Left cardiac atrium (tissue), 4 donors: ENCODE results near the gene VDR. TPM values are rescaled to one million over a fixed set of nuclear protein-coding genes. Genes with fewer than 3 reads are reported as not detected.
"Not testable (repeated sequence)": the region's sequence is repeated elsewhere in the genome, so short reads cannot be mapped to it uniquely, and the experiment has no call there.

Source experiments
- ATAC-seq, 2 donors: fragments of 200-7000 bp; cut with Tn5 transposase; one replicate each; pipeline ENCODE4 v1.9.1; 2020; ENCODE audit warnings: mild to moderate bottlenecking in 2 of 2, moderate library complexity in 2 of 2
- DNase-seq: peaks from one replicate; pipeline ENCODE4 v3.0.0-alpha.2; 2020
- intact Hi-C, 2 donors: fragments of 100-400 bp; cut with DNase I; formaldehyde crosslinking; loops; one replicate each; pipeline versions ENCODE4 v1.14.1 to v1.15.1; 2022 to 2023
- total RNA-seq, 2 donors: library from RNA; stranded (reverse); fragmentation: NEBNext Ultra II Directional; extraction: Animal tissue kit (Norgen Biotek cat#: 25700); gene quantifications; one replicate each; pipeline ENCODE4 v1.2.1, GENCODE V29; 2021
- donor health status: DM: no; HTN: yes; CAD: no.
- donor health status: DM: no; HTN: yes; CAD: no; lungs with severe emphysema.
- donor health status: DM: yes; HTN: yes; CAD: no.
- donor health status: Dilated cardiomyopathy.

VDR gene
- total RNA-seq, 2 donors from 2014 or later = 0.74 to 3.1 TPM

GRCh38 chr12:47811581-47812484 is 93.0 kb downstream of the VDR start:
- DNase-seq (peak; percentile 81), ATAC-seq (peak; percentile 33 to 55)
- intact Hi-C loops = no loop called here

GRCh38 chr12:47811072-47811396 is 93.8 kb downstream of the VDR start:
- intact Hi-C loops = no loop called here
- DNase-seq (no peak), ATAC-seq (no peak)

- ATAC-seq, DNase-seq, intact Hi-C loops: not testable (repeated sequence)
Measured at GRCh38 chr12:47809518-47809917, 95.3 kb downstream of the VDR start.

DNA sequence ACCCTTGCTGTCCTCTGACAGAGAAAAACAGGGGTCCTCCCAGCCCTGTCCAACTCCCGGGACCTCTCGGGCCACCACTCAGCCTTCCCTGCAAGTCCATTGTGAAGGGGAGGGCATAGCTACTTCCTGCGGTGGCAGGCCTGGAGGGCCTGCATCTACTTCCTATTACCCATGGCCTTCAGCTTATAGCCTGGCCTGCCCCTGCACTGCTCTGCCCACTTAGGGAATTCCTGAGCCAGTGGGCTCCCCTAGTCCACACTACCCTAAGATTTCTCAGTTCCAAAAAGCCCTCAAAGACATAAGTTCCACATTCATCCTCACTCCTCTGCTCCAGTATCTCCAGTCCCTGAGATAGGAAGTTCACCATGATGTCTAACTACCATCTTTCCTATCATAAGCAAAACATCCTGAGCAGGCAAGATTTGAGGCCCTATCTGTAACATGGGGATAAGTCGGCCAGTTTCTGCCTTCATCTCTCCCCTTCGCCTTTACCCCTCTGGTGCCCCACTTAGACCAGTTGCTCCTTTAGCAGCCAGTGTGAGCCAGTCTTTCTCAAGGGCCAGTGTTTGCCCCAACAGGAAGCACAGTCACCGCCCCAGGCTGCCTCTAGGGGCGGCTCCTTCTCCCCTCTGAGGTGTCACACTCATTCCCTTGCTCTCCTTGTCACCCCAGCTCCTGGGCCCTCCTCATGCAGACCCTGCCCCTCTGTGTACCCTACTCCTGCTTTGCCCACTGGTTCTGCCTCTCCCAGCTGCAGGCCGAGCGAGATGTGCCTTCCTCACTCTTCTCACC is 96.0 kb downstream of the VDR start:
- intact Hi-C loops = no loop called here
- ATAC-seq (no peak), DNase-seq (no peak)

DNA sequence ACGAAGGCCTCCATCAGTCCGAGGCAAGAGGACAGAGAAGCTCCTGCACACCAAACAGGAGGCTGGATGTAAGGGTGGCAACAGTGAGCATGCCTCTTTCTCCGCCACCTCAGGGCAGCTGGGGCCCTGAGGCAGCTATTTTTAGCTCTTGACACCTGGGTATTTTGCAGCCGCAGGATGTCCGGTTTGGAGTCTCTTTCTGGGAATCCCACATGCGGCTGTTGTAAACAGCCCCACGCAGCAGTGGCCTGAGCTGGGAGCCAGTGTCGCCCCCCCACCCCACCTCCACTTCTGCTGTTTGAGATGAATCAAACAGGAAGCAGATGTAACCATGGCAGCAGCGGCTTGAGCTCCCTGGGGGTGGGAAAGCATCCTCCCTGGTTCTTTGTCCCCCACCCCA is 96.7 kb downstream of the VDR start:
- DNase-seq (peak; percentile 70), ATAC-seq (peak; percentile 3 to 9)
- intact Hi-C loops = no loop called here

DNA sequence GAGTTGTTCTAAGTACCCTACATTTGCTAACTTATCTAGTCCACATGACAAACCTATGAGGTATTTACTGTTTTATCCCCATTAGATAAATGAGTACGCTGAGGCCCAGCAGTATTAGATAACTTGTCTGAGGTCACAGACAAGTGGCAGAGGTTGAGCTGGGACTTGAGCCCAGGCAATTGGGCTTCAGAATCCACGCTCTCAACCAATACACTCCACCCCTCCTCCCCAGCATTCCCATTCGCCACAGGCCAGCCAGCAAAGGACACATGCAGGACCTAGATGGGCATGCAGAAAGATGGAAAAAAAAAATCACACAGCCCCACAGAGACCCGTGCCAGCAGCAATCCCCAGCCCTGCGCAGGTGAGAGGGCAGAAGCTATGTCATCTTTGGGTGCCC is 97.5 kb downstream of the VDR start:
- no peak for DNase-seq
- intact Hi-C loops = no loop called here
- ATAC-seq = peak; percentile 24 to 32

DNA sequence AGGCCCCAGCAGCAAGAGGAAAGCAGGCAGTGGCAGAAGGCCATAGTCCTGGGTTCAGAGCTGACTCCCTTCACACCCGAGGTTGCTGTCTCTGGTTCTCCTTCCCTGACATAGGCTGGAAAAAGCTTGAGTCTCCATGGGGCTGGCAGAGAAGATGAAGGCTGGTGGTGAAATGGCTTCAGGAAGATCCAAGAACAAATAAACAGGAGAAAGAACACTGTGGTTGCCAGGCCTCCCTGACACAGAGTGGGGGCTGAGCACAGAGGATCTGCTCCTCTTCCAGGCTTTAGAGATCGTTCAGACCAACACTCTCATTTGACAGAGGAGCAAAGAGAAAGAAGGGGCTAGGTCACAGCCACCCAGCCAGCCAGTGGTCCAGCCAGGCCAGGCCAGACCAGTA is 99.4 kb downstream of the VDR start:
- DNase-seq (no peak), ATAC-seq (no peak)
- intact Hi-C loops = no loop called here

- ATAC-seq = no peak
- intact Hi-C loops = loop anchor here in 1 of 2 donors (5.0 kb wide), 1 partner anchor 33 kb away; no protein-coding TSS in a partner anchor
- DNase-seq = no peak
Measured at GRCh38 chr12:47804171-47804570, 100.6 kb downstream of the VDR start.

GRCh38 chr12:47803191-47803875 is 101.5 kb downstream of the VDR start:
- intact Hi-C loops = loop anchor here in 1 of 2 donors (5.0 kb wide), 1 partner anchor 34 kb away; no protein-coding TSS in a partner anchor
- DNase-seq (no peak), ATAC-seq (no peak)

DNA sequence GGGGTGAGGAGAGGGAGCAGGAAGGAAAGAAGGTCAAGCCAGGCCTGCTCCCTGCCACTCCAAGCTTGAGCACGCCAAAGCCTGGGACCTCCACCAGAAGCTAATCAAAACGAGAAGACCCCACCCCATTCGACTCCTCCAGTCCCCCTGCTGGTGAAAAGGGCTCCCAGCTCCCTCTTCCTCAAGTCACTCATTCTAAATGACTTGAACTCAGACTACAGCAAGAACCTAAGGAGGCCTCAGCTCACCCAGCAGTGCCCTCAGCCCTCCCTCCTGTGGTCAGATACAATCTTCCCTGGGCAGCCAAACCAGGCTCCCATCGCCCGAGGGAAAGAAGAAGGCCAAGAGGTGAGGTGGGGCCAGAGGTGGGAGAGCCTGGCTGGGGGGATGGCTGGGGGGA is 102.5 kb downstream of the VDR start:
- intact Hi-C loops = loop anchor here in 1 of 2 donors (5.0 kb wide), 1 partner anchor 35 kb away; no protein-coding TSS in a partner anchor
- DNase-seq (no peak), ATAC-seq (no peak)

GRCh38 chr12:47801904-47802246 is 102.9 kb downstream of the VDR start:
- DNase-seq (no peak), ATAC-seq (no peak)
- intact Hi-C loops = loop anchor here in 1 of 2 donors (5.0 kb wide), 1 partner anchor 35 kb away; no protein-coding TSS in a partner anchor

DNA sequence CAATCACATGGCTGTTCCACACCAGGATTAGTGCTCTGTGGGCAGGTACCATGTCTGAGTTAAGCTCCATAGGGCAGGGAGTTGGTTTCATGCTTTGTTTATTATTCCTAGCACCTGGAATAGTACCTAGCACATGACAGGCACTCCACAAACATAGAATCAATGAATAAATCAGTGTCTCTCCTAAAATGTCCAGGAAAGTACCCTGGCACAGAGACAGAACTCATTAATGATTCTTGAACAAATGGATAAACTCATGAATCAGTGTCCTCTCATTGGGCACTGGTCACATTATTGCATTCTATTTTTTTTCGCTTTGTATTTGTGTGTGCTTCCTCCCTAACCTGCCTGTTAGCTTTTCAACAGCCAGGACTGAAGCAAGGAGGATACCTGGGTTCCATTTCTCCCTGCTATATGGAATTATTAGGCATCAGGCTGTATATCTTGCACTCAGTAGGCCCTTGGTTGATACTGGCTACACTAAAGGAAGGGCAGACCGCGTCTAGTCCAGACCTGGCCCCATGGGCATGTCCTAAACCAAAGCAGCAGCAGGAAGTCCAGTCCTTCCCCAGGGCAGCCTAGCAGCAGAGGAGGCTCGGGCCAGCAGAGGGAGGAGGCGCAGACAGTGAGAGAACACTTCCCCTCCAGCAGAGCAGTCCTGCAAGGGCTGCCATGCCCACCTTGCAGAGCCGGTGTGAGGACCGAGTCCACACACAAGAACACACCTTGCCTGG is 103.5 kb downstream of the VDR start:
- intact Hi-C loops = loop anchor here in 1 of 2 donors (5.0 kb wide), 1 partner anchor 36 kb away; no protein-coding TSS in a partner anchor
- DNase-seq (no peak), ATAC-seq (peak; percentile 27 to 32)

DNA sequence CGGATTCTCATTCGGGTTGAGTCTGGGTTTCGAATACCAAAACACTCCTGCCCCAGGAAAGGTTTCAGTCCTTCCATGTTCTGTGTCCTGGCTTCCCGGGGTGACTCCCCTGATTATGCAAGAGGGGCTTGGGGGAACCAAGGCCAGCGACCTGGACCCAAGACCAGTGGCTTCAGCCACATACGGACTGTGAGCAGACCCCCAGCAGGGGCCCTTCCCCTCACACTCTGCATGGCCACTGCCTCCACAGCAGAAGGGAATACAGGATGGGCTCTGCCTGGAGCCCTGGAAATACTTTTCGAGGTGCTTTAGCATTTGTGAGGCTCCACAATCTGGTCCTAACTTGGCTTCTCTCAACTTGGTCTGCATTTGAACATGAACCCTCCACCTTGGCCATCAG is 104.2 kb downstream of the VDR start:
- intact Hi-C loops = loop anchor here in 1 of 2 donors (5.0 kb wide), 1 partner anchor 37 kb away; no protein-coding TSS in a partner anchor
- DNase-seq = no peak
- ATAC-seq = no peak

GRCh38 chr12:47799357-47799955 is 105.3 kb downstream of the VDR start:
- ATAC-seq (peak; percentile 49 to 68), DNase-seq (peak; percentile 68)
- intact Hi-C loops = loop anchor here in 1 of 2 donors (5.0 kb wide), 1 partner anchor 38 kb away; no protein-coding TSS in a partner anchor

DNA sequence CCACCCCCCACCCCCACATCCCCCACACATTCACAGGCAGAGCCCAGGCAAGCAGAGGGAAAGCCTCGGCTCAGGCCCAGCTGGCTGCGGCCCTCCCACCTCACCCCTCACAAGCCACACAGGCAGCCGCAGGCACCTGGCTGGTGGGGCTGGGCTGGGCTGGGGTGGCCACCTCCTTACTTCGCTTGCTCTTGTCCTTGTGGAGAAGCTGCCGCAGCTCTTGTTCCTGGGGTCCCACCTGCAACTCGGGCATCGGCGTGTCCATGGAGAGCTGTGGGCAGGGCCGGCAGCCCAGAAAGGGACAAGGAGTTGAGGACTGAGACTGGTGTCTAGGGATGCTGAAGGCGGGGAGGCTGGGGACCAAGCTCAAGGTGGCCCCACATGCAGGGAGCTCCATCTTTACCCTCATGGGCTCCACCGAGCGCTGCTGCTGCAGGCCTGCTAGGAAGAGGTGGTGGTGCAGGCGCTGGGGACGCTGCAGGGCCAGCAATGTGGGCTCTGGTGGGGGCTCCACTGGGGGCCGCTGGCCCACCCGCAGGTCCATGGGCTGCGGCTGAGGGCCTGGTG is 106.3 kb downstream of the VDR start:
- ATAC-seq (no peak), DNase-seq (no peak)
- intact Hi-C loops = loop anchor here in 1 of 2 donors (5.0 kb wide), 1 partner anchor 39 kb away; no protein-coding TSS in a partner anchor

- DNase-seq (no peak), ATAC-seq (no peak)
- intact Hi-C loops = loop anchor here in 1 of 2 donors (5.0 kb wide), 1 partner anchor 40 kb away; no protein-coding TSS in a partner anchor
Measured at GRCh38 chr12:47797441-47797840, 107.4 kb downstream of the VDR start.

DNA sequence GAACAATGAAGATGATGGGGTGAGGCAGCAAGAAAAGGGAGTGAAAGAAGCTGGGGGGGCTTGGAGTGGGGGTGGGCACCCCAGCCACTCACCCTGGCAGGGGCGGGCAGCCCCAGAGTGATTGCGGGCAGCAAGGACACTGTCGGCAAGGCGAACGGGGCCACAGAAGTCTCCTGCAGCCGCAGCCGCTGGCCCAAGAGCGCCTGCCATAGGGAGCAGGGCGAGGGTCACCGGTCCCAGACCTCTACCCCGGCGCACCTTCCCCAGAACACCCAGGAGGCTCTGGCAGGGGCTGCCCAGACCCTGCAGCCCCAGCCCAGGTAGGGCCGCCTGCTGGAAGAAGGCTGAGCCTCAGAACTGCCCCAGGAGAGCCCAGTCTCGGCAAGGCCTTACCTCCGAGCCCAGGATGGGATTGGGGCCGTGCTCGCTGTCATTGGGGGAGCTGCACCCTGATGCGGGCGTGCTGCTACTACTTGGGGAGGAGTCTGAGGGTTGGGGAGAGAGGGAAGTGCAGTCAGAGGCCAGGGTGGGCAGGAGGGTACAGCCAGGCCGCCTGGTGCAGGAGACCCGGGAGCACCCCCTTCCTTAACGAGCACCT is 108.9 kb downstream of the VDR start:
- DNase-seq (no peak), ATAC-seq (no peak)
- intact Hi-C loops = loop anchor here in 1 of 2 donors (5.0 kb wide), 1 partner anchor 41 kb away; no protein-coding TSS in a partner anchor
